HS-5 (cell line): ENCODE data around the gene WDR81.
"Not testable (repeated sequence)": the region's sequence is repeated elsewhere in the genome, so short reads cannot be mapped to it uniquely, and the experiment has no call there.

ENCODE experiments used
- DNase-seq: peaks from one replicate; pipeline ENCODE4 v3.0.0-alpha.2; 2012; ENCODE audit warnings: low read depth

The WDR81 gene

GRCh38 chr17:1730326-1731193 lies 6.1 kb downstream of the WDR81 start:
- DNase-seq = no peak

GRCh38 chr17:1731194-1731506 lies 6.6 kb downstream of the WDR81 start:
- DNase-seq = no peak

- DNase-seq = no peak
These were observed 7.8 kb downstream of the WDR81 start for GRCh38 chr17:1732241-1732832.

- no peak for DNase-seq
These were observed 8.4 kb downstream of the WDR81 start for GRCh38 chr17:1732833-1733321.

- DNase-seq = no peak
These were observed 9.3 kb downstream of the WDR81 start for GRCh38 chr17:1733759-1734158.

- DNase-seq = no peak
These were observed 10.9 kb downstream of the WDR81 start for GRCh38 chr17:1735418-1735817.

- no peak for DNase-seq
These were observed 11.4 kb downstream of the WDR81 start for GRCh38 chr17:1735834-1736347.

GRCh38 chr17:1736348-1737281 lies 12.1 kb downstream of the WDR81 start:
- DNase-seq = no peak

- DNase-seq = no peak
These were observed 13.2 kb downstream of the WDR81 start for GRCh38 chr17:1737531-1738291.

GRCh38 chr17:1741899-1742298 lies 17.4 kb downstream of the WDR81 start:
- not testable (repeated sequence) for DNase-seq

GRCh38 chr17:1742371-1743087 lies 18.0 kb downstream of the WDR81 start, which contains the start of gene SERPINF2:
SERPINF2 (plus strand) TSS chr17:1742871; CDS start chr17:1744996, 2,125 bp downstream.
- no peak for DNase-seq

GRCh38 chr17:1743088-1743439 lies 18.6 kb downstream of the WDR81 start:
- no peak for DNase-seq

- DNase-seq = no peak
These were observed 20.3 kb downstream of the WDR81 start for GRCh38 chr17:1744551-1745512.

GRCh38 chr17:1745513-1746020 lies 21.1 kb downstream of the WDR81 start:
- DNase-seq = no peak

GRCh38 chr17:1746975-1747543 lies 22.6 kb downstream of the WDR81 start:
- DNase-seq = no peak

- DNase-seq = no peak
These were observed 26.1 kb downstream of the WDR81 start for GRCh38 chr17:1750628-1751027.

GRCh38 chr17:1752425-1753262 lies 28.1 kb downstream of the WDR81 start:
- DNase-seq = no peak
